ENCODE data around the gene SOBP.

Gene SOBP

GRCh38 chr6:107578642-107579341 lies 88.9 kb downstream of the SOBP start:
- in situ Hi-C loops (cut with HindIII; ENCODE audit: low sequenced_read_pairs) = loop anchor here (5.0 kb wide), 1 partner anchor 54 kb away; no protein-coding TSS in a partner anchor

DNA sequence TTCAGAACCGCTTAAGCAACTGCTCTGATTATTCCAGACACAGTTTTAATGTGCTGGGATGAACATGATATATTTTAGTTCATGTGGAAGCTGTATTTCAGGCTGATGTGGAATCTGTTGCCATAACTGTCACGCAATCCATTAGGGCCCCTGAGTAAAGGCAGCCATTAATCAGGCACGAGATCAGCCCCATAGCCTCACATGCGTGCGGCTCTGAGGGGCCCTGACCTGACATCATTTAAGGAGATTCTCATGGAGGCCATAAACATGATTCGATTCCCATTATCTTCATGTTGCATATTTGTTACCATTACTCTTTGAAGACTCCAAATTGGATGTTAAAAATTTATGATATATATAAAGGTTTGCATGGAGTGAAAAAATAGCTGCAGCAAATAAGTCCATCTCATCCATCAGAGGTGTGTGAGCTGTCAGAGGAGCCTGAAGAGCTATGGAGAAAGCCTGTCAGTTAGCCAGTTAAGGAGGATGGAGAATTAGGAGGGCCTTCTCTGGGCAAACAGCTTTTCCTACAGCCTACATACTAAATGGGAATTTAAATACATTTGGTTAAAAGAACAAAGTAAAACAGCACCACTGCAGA lies 89.6 kb downstream of the SOBP start:
- in situ Hi-C loops (cut with HindIII; ENCODE audit: low sequenced_read_pairs) = loop anchor here (5.0 kb wide), 1 partner anchor 53 kb away; no protein-coding TSS in a partner anchor

- in situ Hi-C loops (cut with HindIII; ENCODE audit: low sequenced_read_pairs) = no loop called here
Measured at GRCh38 chr6:107582086-107582485, 92.2 kb downstream of the SOBP start.

- in situ Hi-C loops (cut with HindIII; ENCODE audit: low sequenced_read_pairs) = no loop called here
Measured at GRCh38 chr6:107584726-107585125, 94.8 kb downstream of the SOBP start.

- in situ Hi-C loops (cut with HindIII; ENCODE audit: low sequenced_read_pairs) = no loop called here
Measured at GRCh38 chr6:107585815-107586435, 96.0 kb downstream of the SOBP start.

GRCh38 chr6:107587451-107587850 lies 97.5 kb downstream of the SOBP start:
- in situ Hi-C loops (cut with HindIII; ENCODE audit: low sequenced_read_pairs) = no loop called here

GRCh38 chr6:107589199-107589598 lies 99.3 kb downstream of the SOBP start:
- in situ Hi-C loops (cut with HindIII; ENCODE audit: low sequenced_read_pairs) = no loop called here

DNA sequence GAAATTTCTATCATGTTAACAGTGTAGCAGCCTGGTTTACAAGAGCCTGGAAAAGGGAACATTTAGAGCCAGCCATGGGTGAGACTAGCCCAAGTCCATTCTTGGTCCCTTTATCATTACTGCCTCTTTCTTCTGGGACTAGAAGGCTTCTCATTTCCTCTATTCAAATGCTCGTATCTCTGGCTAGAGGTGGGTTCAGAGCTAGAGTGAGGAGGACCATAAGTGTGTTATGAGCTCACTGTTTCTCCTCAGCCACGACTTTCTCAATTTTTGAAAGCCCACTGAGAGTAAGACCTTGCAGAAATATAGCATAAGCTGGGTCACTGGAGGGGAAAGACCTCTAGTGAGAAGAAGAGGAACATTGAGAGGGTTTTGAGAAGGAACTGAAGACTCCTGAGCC lies 100.0 kb downstream of the SOBP start:
- in situ Hi-C loops (cut with HindIII; ENCODE audit: low sequenced_read_pairs) = no loop called here

GRCh38 chr6:107590378-107590777 lies 100.5 kb downstream of the SOBP start:
- in situ Hi-C loops (cut with HindIII; ENCODE audit: low sequenced_read_pairs) = no loop called here

- in situ Hi-C loops (cut with HindIII; ENCODE audit: low sequenced_read_pairs) = no loop called here
Measured at GRCh38 chr6:107591346-107591745, 101.4 kb downstream of the SOBP start.

- in situ Hi-C loops (cut with HindIII; ENCODE audit: low sequenced_read_pairs) = no loop called here
Measured at GRCh38 chr6:107592806-107593205, 102.9 kb downstream of the SOBP start.

DNA sequence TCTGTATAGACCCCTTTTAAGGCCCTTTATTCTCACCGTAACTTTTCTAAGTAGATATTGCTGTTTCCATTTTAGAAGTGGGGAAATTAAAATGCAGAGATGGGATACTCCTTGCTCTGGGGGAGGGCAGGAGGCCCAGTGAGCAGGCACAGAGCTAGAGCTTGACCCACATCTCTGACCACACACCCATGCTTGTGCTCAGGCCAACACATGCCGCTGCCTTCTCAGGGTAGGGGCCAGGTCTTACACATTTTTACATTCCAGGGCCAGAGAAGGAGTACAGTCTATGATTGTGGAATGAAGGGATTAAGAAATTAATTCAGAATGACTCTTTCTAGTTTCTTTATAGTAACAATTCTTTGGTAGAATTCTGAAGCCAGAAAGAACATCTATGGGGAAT lies 104.8 kb downstream of the SOBP start:
- in situ Hi-C loops (cut with HindIII; ENCODE audit: low sequenced_read_pairs) = no loop called here

DNA sequence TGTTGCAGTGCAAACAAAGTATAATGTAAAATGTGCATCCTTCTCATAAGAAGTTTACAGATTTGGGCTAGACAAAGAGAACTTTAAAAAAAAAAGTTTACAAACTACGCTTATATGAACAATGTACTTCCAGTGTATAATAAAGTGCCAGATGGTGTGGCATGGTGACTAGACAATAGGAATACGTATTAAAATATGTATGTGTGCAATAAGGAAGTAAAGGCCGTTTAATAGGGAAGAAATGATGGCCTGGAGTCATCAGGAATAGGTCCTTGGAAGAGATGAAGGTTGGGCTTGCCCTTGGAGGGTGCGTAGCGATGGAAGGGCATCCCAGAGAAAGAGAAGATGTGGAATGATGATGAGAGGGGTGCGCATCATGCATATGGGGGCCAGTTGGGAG lies 108.2 kb downstream of the SOBP start:
- in situ Hi-C loops (cut with HindIII; ENCODE audit: low sequenced_read_pairs) = no loop called here

GRCh38 chr6:107599043-107599442 lies 109.1 kb downstream of the SOBP start:
- in situ Hi-C loops (cut with HindIII; ENCODE audit: low sequenced_read_pairs) = no loop called here

GRCh38 chr6:107600121-107600520 lies 110.2 kb downstream of the SOBP start:
- in situ Hi-C loops (cut with HindIII; ENCODE audit: low sequenced_read_pairs) = no loop called here

GRCh38 chr6:107600936-107601335 lies 111.0 kb downstream of the SOBP start:
- in situ Hi-C loops (cut with HindIII; ENCODE audit: low sequenced_read_pairs) = no loop called here

- in situ Hi-C loops (cut with HindIII; ENCODE audit: low sequenced_read_pairs) = no loop called here
Measured at GRCh38 chr6:107601406-107601805, 111.5 kb downstream of the SOBP start.

GRCh38 chr6:107602321-107603005 lies 112.5 kb downstream of the SOBP start:
- in situ Hi-C loops (cut with HindIII; ENCODE audit: low sequenced_read_pairs) = no loop called here

DNA sequence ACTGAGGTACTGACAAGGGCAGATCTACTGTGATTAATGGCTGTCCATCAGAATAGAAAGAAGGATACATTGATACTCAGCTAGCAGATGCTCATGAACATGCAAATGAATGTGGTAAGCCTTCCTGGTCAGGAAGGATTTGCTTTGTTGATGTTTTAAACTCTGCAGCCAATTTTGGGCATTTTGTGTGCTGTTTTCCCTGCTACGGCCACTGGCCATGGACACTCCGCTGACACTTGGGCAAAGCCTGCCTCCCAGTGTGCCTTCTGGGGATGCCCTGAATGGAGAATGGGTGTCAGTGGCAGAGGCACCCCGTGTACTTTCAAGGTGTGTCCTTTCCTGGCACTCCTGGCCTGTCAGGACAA lies 113.1 kb downstream of the SOBP start:
- in situ Hi-C loops (cut with HindIII; ENCODE audit: low sequenced_read_pairs) = no loop called here

DNA sequence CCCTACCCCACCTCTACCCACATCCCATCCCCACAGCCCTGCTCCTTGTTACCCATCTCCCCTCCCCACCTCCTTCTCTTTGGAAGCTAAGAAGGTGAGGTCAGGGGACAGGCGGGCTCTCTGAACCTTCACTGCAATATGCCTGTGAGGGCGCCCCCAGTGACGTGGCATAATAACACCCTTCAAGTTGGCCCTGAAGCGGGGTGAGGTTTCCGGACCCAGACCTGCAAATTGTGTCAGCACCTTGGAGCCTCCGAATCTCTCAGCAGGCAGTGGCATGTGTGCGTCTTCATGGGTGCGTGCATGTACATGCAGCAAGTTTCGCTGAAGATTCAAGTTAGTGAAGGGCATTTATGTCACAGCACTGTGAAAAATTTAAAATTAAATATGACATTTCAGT lies 114.6 kb downstream of the SOBP start:
- in situ Hi-C loops (cut with HindIII; ENCODE audit: low sequenced_read_pairs) = no loop called here

DNA sequence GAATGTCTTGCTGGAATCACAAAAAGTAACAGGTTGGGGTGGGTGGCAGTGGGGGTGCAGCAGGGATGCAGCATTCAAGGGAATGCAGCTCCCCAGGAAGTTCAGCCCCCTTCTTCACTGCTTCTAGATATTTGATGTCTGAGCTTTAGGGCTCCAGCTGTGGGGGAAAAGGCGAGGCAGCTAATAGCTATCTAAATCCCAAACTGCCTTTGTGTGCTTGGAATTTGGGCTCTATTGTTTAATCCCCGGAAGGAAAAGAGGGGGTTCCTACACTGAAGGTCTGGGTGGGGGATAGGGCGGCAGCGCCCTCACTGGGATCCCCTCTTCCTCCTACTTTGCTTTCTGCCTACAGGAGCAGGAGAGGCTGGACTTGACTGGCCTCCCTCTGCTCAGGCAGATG lies 116.5 kb downstream of the SOBP start:
- in situ Hi-C loops (cut with HindIII; ENCODE audit: low sequenced_read_pairs) = no loop called here

GRCh38 chr6:107607116-107607515 lies 117.2 kb downstream of the SOBP start:
- in situ Hi-C loops (cut with HindIII; ENCODE audit: low sequenced_read_pairs) = no loop called here

Measured in DLD1 (cell line).